CD4-positive, alpha-beta T cell treated with Interleukin-4 for 1 hour (primary cell): ENCODE results near the gene PALLD.

Source experiments
- DNase-seq, 2 donors: peaks; one replicate each; pipeline ENCODE4 v3.0.0-alpha.2; 2020 to 2022

Gene PALLD

GRCh38 chr4:168528131-168528949 lies 31.5 kb downstream of the PALLD start:
- DNase-seq = no peak

GRCh38 chr4:168529257-168529656 lies 32.4 kb downstream of the PALLD start:
- no peak for DNase-seq

GRCh38 chr4:168531305-168531704 lies 34.5 kb downstream of the PALLD start:
- no peak for DNase-seq

DNA sequence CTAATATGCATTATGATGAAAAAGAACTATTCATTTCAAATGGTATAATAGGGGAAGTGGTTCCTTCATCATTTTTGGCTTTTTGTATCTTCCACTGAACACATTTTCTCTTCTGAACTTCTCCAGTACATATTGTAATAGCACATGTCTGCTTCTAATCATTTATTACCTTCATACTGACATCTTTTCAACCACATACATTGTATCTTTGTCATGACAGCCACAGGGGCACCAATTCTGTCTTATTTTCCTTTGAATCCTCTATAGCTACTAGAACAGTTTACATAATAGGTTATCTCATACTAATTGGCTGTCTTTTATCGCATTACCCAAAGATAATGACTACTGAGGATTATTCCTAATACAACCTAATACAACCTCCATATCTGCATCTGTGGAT lies 37.7 kb downstream of the PALLD start:
- no peak for DNase-seq

DNA sequence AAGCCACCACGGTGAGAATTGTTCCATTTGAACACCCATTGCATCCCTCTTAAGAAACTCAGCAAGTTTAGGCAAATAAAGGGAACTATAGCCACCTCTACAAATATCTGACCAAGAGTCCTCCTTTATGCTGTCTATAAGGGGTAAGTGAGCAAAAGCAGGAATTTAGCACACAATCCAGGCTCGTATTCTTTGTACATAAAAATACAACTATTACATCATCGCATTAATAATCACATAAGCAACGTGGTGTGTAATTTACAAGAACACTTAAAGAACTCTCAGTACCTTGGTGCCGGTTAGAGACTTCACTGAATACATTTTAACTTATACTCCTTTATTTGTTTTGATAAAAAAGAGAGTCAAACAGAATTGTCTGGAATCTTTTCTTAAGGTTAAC lies 38.8 kb downstream of the PALLD start:
- no peak for DNase-seq

DNA sequence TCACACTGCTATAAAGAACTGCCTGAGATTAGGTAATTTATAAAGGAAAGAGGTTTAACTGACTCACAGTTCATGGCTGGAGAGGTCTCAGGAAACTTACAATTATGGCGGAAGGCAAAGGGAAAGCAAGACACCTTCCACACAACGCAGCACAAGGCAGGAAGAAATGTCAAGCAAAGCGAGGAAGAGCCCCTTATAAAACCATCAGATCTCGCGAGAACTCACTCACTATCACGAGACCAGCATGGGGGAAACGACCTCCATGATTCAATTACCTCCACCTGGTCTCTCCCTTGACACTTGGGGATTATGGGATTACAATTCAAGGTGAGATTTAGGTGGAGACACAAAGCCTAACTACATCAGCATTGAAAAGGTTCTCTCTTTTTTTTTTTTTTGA lies 39.6 kb downstream of the PALLD start:
- DNase-seq = no peak

DNA sequence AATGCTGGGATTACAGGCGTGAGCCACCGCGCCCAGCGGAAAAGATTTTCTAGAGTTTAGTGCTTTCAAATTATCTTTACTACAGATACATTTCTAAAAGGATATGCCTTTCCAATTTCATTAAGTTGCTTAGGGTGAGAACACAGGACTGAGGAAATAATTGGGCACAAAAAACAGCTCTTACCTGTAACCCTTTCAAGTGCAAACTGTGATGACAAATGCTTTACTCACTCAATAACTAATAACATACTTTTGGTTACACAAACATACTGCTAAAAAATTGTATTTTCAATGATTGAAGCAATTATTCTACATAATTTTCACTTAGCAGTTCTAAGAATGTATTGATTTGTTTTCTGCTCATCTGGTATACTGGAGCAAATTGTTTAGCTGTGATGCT lies 40.2 kb downstream of the PALLD start:
- DNase-seq = no peak

DNA sequence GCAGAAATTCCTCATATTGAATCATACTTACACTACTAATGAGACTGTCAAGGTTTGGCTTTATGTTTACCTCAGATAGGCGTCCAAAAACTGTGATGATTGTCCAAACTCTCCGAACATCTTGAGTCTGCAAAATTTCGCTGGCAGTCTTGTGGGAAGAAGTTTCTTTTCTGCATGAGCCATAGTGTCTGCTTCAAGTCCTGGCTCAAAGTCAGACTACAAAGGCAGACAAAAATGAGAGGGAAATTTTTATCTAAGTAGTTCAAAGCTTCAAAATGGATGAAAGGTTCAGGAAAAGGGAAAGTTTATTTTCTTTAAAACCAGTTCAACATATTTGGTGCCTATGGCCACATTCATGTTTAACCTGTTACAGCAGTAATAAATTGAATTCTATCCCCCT lies 40.7 kb downstream of the PALLD start:
- no peak for DNase-seq

- no peak for DNase-seq
Observed at GRCh38 chr4:168538632-168539031, 41.8 kb downstream of the PALLD start.

DNA sequence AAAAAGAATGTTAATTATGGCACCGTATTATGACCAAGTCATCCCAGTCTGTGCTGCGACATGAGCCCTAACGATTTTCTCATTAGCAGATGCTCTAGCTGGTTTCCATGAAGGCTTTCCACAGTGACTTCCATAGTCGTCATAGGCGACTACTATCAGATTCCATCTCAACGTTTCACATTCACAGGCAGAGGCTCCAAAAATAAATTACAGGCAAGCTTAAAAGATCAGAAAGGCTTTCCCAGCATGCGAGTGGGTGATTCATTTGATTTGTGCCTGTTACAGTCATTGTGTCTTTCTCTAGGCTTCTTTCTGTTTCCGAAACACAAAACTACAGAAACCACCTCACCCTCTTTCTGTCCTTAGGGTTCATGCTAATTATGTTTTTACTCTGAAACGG lies 43.2 kb downstream of the PALLD start:
- no peak for DNase-seq

GRCh38 chr4:168540503-168541265 lies 43.8 kb downstream of the PALLD start:
- DNase-seq = no peak

GRCh38 chr4:168541266-168541953 lies 44.6 kb downstream of the PALLD start:
- DNase-seq = no peak

DNA sequence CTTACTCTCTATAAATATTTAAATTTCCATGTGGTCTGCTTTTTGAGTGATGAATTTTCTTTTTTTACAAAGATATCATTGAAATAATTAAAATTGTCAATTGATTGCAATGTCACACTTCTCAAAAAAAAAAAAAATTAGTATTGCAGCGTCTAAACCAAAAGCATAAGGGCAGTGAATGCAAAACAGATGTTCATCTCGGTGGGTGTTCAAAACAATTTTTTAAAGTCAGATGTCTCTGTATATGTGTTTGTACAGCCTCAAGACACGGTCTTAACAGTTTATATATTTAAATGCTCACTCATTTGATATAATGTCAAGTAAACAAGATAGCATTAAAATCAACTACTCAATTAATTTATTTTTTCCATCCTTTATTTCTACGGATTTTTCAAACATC lies 52.3 kb downstream of the PALLD start:
- DNase-seq = no peak

DNA sequence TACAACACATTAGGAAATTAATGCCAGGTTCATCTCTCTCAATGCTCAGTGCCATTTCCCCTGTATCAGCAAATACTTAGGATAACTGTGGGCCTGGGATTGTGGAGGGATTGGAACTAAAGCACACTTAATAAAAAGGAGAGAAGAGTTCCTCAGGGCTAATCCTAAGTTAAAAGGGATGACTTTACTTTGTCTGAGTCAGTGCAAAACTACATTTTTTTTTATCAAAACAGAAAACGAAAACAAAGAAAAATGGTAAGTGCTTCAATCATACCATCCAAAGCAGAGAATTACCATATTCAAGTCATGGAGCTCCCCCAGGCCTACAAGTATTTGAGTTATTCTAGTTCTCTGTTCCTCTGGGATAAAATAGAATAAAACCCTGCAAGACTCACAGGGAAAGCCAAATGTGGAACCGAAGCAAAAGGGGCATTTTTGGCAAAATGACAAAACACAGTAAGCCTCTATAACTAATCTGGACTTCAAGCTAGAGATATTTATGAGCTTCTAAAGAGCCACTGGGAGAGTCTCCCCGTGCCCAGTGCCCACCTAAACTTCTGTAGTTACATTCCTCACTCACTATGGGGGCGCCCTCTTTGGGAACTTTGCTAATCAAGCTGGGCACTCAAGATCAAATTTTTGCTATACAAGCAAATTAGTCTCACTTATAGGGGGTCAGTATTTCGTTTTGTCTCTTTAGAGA lies 53.4 kb downstream of the PALLD start:
- DNase-seq = no peak

- DNase-seq = no peak
Observed at GRCh38 chr4:168551211-168551610, 54.4 kb downstream of the PALLD start.

- DNase-seq = peak in 1 of 2 donors; percentile 24
Observed at GRCh38 chr4:168551945-168552695, 55.3 kb downstream of the PALLD start.

GRCh38 chr4:168553714-168554370 lies 57.0 kb downstream of the PALLD start:
- no peak for DNase-seq

DNA sequence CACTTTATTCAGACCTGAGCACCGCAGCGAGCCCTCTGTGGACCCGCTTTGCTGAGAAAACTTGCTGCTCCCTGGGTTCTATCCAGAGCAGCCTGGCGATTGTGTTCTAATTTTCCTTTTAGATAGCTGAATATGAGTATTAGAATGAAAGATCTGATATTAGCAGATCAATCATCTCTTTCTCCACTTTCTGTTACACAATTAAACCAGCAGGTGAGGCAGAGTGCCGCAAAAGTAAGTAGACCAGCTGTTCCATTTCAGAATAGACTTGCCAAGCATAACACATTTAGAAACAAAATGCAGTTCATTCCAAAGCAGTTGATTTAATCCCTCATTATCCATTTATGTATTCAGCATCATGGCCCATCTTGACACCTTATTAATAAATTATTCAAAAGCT lies 58.6 kb downstream of the PALLD start:
- no peak for DNase-seq

DNA sequence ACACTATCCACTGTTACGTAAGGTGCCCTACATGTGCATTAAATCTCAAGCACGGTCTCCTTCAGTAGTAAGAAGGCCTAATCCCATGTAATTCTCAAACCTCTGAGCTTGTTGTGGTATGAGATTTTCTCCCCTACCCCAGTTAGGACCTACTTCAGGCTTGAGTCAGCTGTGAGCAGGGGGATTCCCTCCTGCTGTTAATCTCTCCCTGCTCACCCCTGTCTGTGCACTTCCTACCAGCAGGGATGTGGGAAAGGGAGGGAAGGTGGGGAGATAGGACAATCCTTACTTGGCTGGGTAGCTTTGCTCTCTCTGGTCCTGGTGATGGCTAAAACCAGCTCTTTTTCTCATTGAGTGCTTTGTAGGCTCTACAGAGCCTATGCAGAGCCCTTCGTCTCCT lies 60.8 kb downstream of the PALLD start:
- DNase-seq = no peak

- DNase-seq = no peak
Observed at GRCh38 chr4:168558599-168558998, 61.7 kb downstream of the PALLD start.
